HG03108 (cell line): ENCODE results near the gene POLR1F.

Source experiments
- ATAC-seq: cut with Tn5 transposase; IDR thresholded peaks from one replicate; pipeline ENCODE4 v1.9.1; 2021; ENCODE audit warnings: moderate library complexity; ENCODE audit not compliant: unreplicated experiment

Gene POLR1F

GRCh38 chr7:19677180-19677579 is 31.7 kb downstream of the POLR1F start:
- ATAC-seq = peak; percentile 72

GRCh38 chr7:19675816-19676215 is 33.0 kb downstream of the POLR1F start:
- ATAC-seq = no peak

- no peak for ATAC-seq
These were observed 34.4 kb downstream of the POLR1F start for GRCh38 chr7:19674266-19674960.

GRCh38 chr7:19670806-19671205 is 38.0 kb downstream of the POLR1F start:
- ATAC-seq = no peak

- ATAC-seq = no peak
These were observed 43.3 kb downstream of the POLR1F start for GRCh38 chr7:19665399-19666008.

- ATAC-seq = peak; percentile 94
These were observed 44.9 kb downstream of the POLR1F start for GRCh38 chr7:19663816-19664462.

GRCh38 chr7:19648791-19649190 is 60.0 kb downstream of the POLR1F start:
- no peak for ATAC-seq
